ENCODE measurements around the gene IDH1.
"Not testable (repeated sequence)": the region's sequence is repeated elsewhere in the genome, so short reads cannot be mapped to it uniquely, and the experiment has no call there.

The IDH1 gene

DNA sequence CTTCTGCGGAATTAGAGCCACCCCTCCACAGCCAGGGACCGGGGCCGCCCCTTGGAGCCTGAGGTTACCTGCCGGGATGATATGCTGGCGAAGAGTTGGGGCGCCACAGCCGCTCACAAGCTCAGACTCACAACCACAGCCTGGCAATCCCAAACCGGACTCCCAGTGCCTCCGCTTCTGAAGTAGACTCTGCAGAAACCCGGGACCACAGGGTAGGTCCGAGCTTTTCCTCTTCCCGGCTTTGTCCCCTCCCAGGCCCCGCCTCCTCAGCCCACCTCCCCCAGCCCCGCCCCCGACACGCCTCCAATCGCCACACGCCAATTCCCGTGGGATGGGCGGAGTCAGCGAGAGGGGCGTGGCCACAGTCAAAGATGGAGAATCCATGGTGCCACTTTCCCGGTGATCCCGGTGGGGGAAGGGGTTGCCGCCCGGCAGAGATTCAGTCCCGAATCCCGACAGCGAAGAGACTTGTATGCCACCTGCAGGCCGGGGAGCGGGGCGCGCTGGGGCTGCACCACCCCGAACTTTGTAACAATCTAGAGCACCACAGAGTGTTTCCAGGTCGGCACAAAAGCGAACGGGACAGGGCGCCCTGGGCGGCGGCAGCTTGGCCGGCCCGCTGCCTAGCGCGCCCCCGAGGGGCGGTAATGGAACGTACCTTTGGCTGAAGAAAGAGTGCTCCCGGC is at the start of gene IDH1:
IDH1 (minus strand) TSS at position 201 of the 686 bp plus-strand sequence. CDS start 3,520 bp downstream, outside the sequence.
- DNase-seq (ENCODE audit: extremely low read depth in 1 of 2, low read depth in 1 of 2) = peak; percentile 76 to 88

DNA sequence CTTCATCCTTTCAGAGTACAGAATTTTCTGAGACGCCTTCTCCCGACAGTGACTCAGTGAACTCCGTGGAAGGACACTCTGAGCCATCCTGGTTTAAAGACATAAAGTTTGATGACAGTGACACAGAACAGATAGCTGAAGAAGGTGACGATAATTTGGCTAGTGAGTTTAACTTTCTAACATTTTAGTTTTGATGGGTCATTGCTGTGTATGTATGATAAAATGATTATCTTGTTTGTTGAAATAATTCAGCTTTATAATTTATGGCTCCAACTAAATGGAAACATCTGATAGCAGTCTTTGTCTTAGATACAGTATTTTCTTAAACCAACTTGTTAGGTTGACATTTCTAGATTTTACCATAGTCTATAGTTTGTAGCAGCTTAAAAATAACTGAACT is 49.3 kb upstream of the IDH1 start:
- no peak for DNase-seq (ENCODE audit: extremely low read depth in 1 of 2, low read depth in 1 of 2)

DNA sequence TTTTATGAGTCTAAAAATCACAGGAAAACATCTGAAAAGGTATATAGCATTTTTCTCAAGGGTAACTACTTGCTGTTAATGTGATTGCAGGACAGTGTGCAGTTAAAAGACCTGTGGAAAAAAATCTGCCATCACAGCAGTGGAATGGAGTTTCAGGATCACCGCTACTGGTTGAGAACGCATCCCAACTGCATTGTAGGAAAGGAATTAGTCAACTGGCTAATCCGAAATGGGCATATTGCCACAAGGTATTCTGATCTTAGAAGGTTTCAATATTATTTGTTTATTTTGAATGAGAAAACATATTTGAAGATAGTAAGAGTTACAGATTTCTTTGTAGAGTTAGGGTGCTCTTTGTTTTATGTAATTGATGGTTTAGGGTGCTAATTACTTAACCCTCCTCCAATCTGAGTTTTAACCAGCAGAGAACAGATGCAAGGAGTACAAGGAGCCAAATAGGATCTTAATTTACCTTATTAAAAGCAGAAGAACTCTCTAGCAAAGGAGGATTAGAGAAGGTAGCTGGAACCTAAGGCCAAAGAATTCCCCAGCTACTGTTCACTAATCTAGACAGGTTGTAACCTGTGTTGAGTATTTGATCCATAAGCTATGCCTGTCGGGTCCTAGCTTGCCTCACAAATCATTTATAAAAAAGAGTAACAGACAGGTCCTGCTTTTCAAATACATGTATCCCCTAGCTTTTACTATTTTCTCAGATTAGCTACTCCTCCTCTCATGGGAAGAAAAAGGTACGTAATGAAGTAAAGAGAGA is 46.2 kb upstream of the IDH1 start:
- no peak for DNase-seq (ENCODE audit: extremely low read depth in 1 of 2, low read depth in 1 of 2)

DNA sequence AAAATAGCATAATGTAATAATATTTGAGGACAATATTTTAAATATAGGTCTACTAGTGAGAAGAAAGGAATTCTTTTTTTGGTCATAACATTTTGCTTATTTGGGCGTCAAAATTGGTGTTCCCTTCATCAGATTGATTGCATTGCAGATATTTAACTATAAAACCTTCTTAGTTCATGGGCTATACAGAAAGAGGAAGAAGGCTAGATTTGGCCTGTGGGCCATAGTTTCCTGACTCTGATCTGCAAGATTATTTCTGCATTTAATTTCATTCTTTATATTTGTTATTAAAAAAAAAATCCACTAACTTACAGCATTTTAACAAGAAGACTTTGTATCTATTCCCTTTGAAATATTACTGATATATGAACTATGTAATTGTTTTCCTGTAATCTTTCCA is 43.1 kb upstream of the IDH1 start:
- DNase-seq (ENCODE audit: extremely low read depth in 1 of 2, low read depth in 1 of 2) = no peak

DNA sequence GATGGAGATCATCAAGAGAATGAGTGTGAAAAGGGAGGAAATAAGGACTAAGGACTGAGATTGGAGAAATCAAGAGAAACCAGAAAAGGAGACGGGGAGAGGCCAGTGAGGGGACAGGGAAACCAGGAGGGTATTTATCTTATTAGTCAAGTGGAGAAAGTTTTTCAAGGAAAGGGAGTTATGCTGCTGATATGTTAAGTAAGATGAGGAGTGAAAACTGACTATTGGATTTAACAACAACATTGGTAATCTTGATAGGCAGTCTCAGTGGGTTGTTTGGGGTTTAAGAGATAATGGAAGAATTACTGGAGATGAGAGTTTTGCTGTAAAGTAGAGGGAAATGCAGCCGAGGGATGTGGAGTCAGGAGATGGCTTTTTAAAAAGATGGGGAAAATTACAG is 41.7 kb upstream of the IDH1 start:
- DNase-seq (ENCODE audit: extremely low read depth in 1 of 2, low read depth in 1 of 2) = no peak

DNA sequence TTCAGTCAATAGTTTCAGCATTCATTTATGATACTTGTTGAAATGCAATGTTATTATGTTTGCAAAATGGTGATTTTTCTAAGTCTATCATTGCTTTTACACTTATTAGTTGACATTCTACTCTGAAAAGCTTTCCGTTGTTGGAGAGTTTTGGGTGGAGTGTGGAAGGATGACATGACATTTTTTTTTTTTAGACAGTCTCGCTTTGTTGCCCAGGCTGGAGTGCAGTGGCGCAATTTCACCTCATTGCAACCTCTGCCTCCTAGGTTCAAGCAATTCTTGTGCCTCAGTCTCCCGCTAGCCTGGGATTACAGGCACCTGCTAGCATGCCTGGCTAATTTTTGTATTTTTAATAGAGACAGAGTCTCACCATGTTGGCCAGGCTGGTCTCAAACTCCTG is 41.0 kb upstream of the IDH1 start:
- DNase-seq (ENCODE audit: extremely low read depth in 1 of 2, low read depth in 1 of 2) = no peak

DNA sequence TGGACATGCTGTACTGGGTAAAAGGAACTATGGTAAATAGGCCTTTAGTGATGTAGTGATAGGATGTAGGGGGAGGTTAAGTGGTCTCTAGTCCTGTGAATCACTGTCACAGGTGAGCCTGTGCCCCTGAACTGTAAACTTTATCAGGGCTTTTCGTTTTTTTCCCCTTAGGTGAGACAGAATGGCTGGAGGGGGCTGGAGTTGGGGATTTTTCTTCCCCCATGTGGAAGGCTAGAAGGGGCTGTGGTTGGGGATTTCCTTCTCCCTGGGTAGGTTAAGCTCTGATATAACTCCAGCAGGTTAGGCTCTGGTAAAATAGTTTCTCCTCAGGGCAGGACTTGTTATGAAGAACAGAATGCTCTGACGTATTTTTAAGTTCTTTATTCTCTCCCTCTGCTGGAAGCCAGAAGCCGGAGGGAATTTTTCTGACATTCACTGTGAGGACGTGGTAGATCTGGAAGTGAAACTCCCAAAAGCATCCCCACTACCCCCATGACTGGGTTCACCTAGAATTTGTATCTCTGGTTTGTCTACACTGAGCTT is 39.7 kb upstream of the IDH1 start:
- DNase-seq (ENCODE audit: extremely low read depth in 1 of 2, low read depth in 1 of 2) = no peak

DNA sequence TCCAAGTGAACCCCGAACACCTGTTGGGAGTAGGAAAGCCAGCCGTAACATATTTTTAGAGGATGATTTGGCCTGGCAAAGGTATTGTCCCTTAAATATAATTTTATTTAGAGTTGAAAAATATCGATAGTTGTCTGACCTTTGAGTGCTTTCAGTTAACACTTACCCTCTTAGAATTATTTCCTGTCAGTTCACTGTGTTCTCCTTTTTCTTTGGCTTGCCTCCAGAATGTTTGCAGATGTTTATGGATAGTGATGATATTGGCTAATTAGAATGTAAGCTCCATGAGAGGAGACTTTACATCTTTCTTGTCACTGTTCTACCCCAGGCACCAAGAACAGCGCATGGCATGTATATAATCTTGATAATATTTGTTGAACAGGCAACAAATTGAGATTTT is 31.0 kb upstream of the IDH1 start:
- DNase-seq (ENCODE audit: extremely low read depth in 1 of 2, low read depth in 1 of 2) = no peak

DNA sequence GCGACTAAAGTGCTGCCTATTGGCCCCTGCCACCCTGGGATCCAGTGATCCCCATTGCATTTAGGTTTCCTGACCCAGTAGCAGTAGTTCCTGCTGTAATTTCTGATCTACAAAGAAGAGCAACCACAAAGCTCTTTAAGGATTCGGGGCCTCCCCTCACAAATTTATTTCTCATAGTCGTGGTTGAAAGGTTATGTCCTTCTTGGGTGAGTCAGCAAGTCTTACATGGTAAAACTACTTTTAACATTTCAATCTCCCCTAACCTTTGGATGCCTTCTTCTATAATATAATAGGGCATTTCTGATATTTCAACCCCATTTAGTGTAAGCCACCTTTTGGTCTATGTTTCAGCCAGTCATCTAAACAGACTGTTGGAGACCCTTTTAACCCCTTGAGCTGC is 26.1 kb upstream of the IDH1 start:
- DNase-seq (ENCODE audit: extremely low read depth in 1 of 2, low read depth in 1 of 2) = no peak

DNA sequence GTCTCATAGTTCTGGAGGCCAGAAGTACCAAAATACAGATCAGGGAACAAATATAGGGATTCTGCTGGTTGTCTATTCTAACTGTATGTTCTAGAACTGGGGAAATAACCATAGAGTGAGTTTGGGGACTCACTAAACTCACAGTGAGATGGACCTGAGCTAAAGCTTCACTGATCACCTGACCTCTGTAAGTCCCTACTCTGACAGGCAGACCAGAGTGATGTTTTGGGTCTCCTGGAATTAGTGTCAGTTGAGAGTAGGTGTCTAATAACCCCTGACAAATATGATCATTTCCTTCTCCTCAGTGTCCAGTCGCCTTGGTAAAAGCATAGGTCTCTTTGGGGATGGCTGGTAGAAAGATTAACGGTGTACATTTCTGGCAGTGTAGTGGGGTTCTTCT is 25.4 kb upstream of the IDH1 start:
- no peak for DNase-seq (ENCODE audit: extremely low read depth in 1 of 2, low read depth in 1 of 2)

DNA sequence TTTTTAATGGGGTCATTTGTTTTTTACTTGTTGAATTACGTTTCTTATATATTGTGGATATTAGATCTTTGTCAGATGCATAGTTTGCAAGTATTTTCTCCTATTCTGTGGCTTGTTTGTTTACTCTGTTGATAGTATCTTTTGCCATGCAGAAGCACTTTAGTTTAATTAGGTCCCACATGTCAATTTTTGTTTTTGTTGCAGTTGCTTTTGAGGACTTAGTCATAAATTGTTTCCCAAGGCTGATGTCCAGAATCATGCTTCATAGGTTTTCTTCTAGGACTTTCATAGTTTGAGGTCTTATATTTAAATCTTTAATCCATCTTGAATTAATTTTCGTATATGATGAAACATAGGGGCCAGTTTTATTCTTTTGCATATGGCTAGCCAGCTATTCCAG is 24.4 kb upstream of the IDH1 start:
- DNase-seq (ENCODE audit: extremely low read depth in 1 of 2, low read depth in 1 of 2) = no peak

DNA sequence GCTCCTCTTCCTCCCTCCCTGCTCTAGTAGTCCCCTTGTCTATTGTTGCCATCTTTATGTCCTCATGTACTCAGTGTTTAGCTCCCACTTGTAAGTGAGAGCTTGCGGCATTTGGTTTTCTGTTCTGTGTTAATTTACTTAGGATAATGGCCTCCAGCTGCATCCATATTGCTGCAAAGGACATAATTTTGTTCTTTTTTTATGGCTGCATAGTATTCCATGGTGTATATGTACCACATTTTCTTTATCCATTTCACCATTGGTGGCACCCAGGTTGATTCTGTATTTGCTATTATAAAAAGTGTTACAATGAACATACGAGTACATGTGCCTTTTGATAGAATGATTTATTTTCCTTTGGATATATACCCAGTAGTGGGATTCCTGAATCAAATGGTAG is 23.7 kb upstream of the IDH1 start:
- DNase-seq (ENCODE audit: extremely low read depth in 1 of 2, low read depth in 1 of 2) = no peak

DNA sequence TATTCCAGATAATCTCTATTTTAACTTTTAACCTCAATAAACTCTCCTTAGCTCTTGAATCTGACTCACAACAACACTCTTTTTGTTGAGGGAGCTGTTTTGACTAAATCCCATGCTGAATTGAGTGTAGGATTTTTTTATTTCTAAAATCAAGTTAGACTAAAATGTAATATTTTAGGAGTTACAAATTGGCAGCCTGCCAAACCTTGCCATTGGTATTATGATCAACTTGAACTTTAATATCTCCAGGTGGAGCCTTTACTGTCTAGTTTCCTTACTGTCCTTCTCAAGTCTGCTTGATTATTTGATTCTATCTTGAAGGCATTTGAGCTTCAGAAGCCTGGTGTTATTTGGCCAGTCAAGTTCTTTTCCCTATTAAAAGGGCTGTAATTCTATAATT is 19.9 kb upstream of the IDH1 start:
- DNase-seq (ENCODE audit: extremely low read depth in 1 of 2, low read depth in 1 of 2) = no peak

DNA sequence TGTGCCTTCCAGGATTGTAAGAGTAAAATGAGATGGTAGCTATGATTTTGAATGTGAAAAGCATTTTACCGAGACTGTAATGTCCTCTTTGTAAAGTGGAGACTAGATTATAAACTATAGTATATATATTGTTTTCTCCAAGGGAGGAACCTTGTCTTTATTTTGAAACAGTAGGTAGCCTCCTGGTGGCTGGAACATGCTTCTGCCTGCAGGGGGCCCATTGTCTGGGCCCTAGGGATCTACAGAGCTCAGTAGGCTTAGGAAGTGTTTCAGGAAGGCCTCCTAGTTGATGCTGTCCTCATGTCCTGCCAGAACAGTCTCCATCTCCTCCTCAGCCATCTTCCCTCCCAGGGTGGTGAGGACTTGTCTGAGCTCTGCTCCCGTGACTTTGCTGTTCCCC is 14.2 kb upstream of the IDH1 start:
- no peak for DNase-seq (ENCODE audit: extremely low read depth in 1 of 2, low read depth in 1 of 2)

DNA sequence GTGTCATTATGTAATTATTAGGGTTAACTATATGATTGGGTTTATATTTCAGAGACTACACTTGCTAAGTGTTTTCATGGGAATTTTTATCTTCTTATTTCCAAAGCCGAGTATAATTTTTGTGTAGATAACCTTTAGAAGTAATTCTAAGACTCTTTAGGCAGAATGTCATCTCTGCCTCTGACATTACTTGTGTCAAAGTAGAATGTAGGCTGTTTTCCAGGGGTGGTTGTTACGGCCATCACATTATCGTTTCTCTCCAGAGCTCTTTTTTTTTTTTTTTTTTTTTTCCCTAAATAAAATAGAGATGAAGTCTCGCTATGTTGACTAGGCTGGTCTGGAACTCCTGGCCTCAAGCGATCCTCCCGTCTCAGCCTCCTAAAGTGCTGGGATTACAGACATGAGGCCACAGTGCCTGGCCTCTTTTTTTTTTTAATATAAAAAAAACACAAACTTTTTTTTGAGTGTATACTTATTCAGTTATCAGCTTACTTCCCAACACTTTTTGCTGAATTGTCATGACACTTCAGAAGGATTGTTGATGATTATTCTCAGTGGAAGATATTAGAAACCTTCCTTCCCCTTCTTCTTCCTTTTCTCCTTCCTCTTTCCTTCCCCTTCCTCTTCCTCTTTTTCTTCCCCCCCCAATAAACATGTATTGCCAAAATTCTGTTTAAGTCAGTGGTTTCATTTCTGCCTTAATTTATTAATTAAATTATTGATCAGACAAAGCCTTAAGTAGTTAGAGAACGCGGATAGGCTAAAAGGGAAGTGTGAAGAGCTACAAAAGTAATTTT is 13.5 kb upstream of the IDH1 start:
- DNase-seq (ENCODE audit: extremely low read depth in 1 of 2, low read depth in 1 of 2) = no peak

DNA sequence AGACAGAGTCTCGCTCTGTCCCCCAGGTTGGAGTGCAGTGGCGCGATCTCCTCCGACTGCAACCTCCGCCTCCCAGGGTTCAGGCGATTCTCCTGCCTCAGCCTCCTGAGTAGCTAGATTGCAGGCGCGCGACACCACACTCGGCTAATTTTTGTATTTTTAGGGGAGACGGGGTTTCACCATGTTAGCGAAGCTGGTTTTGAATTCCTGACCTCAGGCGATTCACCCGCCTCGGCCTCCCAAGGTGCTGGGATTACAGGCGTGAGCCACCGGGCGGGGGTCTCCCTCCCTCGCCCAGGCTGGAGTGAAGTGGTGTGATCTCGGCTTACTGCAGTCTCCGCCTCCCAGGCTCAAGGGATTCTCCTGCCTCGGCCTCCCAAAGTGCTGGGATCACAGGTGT is 12.7 kb upstream of the IDH1 start:
- not testable (repeated sequence) for DNase-seq (ENCODE audit: extremely low read depth in 1 of 2, low read depth in 1 of 2)

DNA sequence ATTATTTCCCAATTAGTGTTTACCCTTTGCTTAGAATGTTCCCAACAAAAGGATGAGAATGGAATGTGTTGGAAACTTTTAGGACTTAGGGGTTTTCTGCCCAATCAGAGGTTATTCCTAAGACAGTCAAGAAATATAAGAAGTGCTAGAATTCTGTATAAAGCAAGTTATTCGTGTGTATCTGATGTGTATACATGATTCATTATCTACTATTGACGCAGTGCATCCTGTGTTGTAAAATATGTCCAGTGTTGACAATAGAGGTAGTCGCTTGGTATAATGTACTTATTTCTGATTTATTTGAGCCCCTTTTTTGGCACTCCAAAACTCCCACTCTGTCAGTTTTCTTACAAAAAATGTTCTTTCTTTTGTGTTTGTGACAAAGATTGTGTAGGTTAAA is 12.1 kb upstream of the IDH1 start:
- DNase-seq (ENCODE audit: extremely low read depth in 1 of 2, low read depth in 1 of 2) = no peak

DNA sequence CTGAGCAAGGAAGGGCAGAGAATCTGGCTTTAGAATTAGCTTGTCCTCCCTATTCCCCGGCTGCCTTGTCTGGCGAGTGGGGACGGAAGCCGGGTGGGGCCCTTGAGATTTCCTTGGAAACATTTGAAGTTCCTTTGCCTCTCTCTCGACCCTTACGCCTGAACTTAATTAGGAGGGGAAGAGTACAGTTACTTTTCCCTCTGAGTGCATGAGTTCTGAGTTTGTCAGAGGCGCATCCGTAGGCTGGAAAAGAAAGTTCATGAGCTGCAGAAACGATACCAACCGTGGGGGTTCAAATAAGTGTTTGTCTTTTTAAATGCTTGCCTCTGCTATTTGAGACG is 11.7 kb upstream of the IDH1 start:
- no peak for DNase-seq (ENCODE audit: extremely low read depth in 1 of 2, low read depth in 1 of 2)

DNA sequence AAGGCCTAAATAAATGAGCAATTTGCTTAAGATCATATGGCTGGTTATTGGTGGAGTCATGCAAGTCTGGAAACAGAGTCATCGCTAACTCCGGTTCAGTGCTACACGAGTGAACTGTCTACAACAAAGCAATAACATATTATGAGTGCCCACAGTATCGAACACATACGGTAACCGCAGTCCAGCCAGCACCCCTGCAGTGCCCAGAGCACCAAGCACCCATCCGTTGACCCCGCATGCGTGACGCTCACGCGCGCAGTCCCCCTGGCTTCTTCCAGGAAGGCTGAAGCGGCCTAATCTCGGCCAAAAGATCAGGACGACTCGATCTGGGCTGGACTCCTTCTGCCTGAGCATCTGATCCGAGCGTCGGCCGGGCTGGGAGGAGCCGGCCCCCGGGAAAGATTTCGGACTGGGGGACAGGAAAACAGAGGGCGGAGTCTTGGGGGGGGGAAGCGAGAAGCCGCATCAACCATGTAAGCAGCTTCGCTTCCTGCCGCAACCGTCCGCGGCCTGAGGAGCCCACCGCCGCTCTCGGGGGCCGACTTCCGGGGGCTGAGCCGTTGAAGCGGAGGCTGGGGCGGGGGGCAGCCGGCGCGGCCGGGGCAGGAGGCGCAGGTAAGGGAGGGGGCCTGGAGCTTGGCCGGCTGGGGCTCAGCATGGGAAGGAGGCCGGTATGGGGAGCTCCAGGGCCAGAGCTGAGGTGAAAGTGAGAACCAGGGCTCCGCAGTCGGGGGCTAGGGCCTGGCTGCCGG is 11.1 kb upstream of the IDH1 start, which contains the start of gene PIKFYVE:
PIKFYVE (plus strand) TSS at position 455 of the 752 bp plus-strand sequence. CDS start 5,265 bp downstream, outside the sequence.
- DNase-seq (ENCODE audit: extremely low read depth in 1 of 2, low read depth in 1 of 2) = peak; percentile 75 to 92

DNA sequence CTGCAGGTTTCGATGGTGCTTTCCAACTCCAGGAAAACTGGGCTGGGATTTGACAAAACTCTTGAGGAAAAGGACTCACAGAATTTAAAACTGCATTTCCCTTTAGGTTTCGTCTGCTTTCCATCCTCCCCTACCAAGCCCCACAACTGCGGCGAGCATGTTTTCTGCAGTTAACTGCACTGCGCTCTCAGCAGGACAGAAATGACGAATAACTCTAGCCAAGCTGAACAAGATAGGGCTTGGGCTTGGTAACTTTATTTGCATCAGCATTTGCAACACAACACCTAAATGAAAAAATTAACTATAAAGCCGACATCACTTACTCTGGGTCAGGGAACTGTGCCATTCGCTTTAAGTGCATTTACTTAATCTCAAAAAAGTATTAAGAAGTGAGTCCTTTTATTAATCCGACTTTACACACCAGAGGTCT is 10.5 kb upstream of the IDH1 start:
- peak in 1 of 2 donors; percentile 29 for DNase-seq (ENCODE audit: extremely low read depth in 1 of 2, low read depth in 1 of 2)
